ENCODE data around the gene ZCWPW2.
A peak's percentile ranks its signal among the peaks of the same experiment; 100 is the strongest.

The ZCWPW2 gene

GRCh38 chr3:28326458-28326926 is 22.0 kb upstream of the ZCWPW2 start:
- TF ChIP-seq ZNF544 (tag by site-specific recombination; IDR thresholded peaks at IDR 0.05): no peak
- TF ChIP-seq ZNF701 (tag by site-specific recombination; IDR thresholded peaks at IDR 0.05): no peak
- no peak for TF ChIP-seq AEBP2 (tag by site-specific recombination; IDR thresholded peaks at IDR 0.05; ENCODE audit: borderline replicate concordance)
- TF ChIP-seq ZNF24 (tag by site-specific recombination; IDR thresholded peaks at IDR 0.05): no peak
- no peak for TF ChIP-seq ZFP69B (tag by site-specific recombination; IDR thresholded peaks at IDR 0.05)
- TF ChIP-seq KLF1 (tag by site-specific recombination; IDR thresholded peaks at IDR 0.05): no peak
- no peak for TF ChIP-seq ZNF26 (tag by site-specific recombination; IDR thresholded peaks at IDR 0.05)
- no peak for TF ChIP-seq ZBTB7A (tag by site-specific recombination; IDR thresholded peaks at IDR 0.05; ENCODE audit: low read depth)
- TF ChIP-seq PRDM2 (tag by site-specific recombination; IDR thresholded peaks at IDR 0.05; ENCODE audit: borderline replicate concordance): no peak
- no peak for TF ChIP-seq ZNF830 (tag by site-specific recombination; IDR thresholded peaks at IDR 0.05; ENCODE audit: low read depth)
- ChIA-PET POLR2A (no interaction called here), CTCF (interaction anchor here (0.6 to 3.1 kb wide), 4 partner anchors 9 to 1189 kb away, joined by 3 to 16 read pairs (median 4); no protein-coding TSS in a partner anchor)
- no peaks in the 10 kb centered on the region for H3K9me3 ChIP-seq (ENCODE audit: control insufficient read depth, insufficient read depth, low read depth, low read length)
- no peaks in the 10 kb centered on the region for H3K4me1 ChIP-seq (ENCODE audit: control insufficient read depth, insufficient read depth, low read length)
- peaks cover 3 to 61% of the 10 kb centered on the region in 2 experiments; a peak in 1 of 3 replicates for H3K36me3 ChIP-seq (ENCODE audit: control insufficient read depth in 2 of 2, insufficient read depth in 1 of 2, low read length in 2 of 2)
- no peak overlapping the region for H3K27ac ChIP-seq (ENCODE audit: extremely low read depth, low read depth, low read length)
- H3K4me3 ChIP-seq (ENCODE audit: low read depth, low read length): no peak overlapping the region

GRCh38 chr3:28328188-28329151 is 20.1 kb upstream of the ZCWPW2 start:
- peaks cover 3 to 62% of the 10 kb centered on the region in 2 experiments; a peak in 1 of 3 replicates for H3K36me3 ChIP-seq (ENCODE audit: control insufficient read depth in 2 of 2, insufficient read depth in 1 of 2, low read length in 2 of 2)

More at GRCh38 chr3:28328188-28329151, 20.1 kb upstream of the ZCWPW2 start:
- CTCF ChIA-PET: interaction anchor here (0.7 to 3.1 kb wide), 6 partner anchors 11 to 861 kb away, joined by 3 to 16 read pairs (median 6); no protein-coding TSS in a partner anchor
- TF ChIP-seq ZNF654 (tag by site-specific recombination; IDR thresholded peaks at IDR 0.05; ENCODE audit: low read depth) (peak; percentile 43), ZBTB20 (tag by site-specific recombination; IDR thresholded peaks at IDR 0.05) (no peak)
- Histone ChIP-seq H3K9me3 (ENCODE audit: control insufficient read depth, insufficient read depth, low read depth, low read length) (no peaks in the 10 kb centered on the region), H3K4me3 (ENCODE audit: low read depth, low read length) (no peak overlapping the region), H3K27ac (ENCODE audit: extremely low read depth, low read depth, low read length) (no peak overlapping the region), H3K4me1 (ENCODE audit: control insufficient read depth, insufficient read depth, low read length) (no peaks in the 10 kb centered on the region)
- POLR2A ChIA-PET: no interaction called here

All from HEK293 (cell line).